IPS-18a (cell line): Measurements from ENCODE around the gene CFAP77.

Experiments
- H3K27ac ChIP-seq: one replicate; pipeline ENCODE4 v1.5.1; 2013; ENCODE audit warnings: low read length
- H3K27me3 ChIP-seq: one replicate; pipeline ENCODE4 v1.6.1; 2013; ENCODE audit warnings: mild to moderate bottlenecking, low read length; ENCODE audit not compliant: control insufficient read depth, insufficient read depth
- H3K36me3 ChIP-seq: one replicate; pipeline ENCODE4 v1.6.1; 2013; ENCODE audit warnings: low read depth, low read length; ENCODE audit not compliant: control insufficient read depth
- H3K4me1 ChIP-seq: one replicate; pipeline ENCODE4 v1.6.1; 2013; ENCODE audit warnings: low read depth, low read length; ENCODE audit not compliant: control insufficient read depth
- H3K4me3 ChIP-seq: one replicate; pipeline ENCODE4 v1.5.1; 2013; ENCODE audit warnings: low read length
- H3K9ac ChIP-seq: one replicate; pipeline ENCODE4 v1.6.1; 2013; ENCODE audit warnings: mild to moderate bottlenecking, low read length, moderate library complexity
- H3K9me3 ChIP-seq: one replicate; pipeline ENCODE4 v1.6.1; 2013; ENCODE audit warnings: low read depth, low read length; ENCODE audit not compliant: control insufficient read depth

CFAP77 gene

DNA sequence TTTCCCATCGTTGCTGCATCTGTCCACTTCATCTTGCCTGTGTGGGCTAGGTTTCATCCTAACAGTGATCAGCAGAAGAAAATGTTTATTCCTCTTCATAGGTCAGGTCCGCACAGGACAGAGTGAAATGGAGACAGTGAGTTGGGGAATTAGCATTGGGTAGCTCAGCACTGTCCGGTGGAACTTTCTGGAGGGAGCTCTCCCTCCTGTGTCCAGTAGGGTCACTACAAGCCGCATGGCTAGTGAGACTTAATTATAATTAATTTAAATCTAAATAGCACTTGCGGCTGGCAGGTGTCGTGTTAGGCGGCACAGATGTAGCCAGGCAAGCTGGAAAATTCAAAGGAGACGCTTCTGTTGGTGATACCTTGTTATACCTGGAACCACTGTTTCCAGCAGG lies 48.4 kb downstream of the CFAP77 start:
- peaks cover 4% of the 10 kb centered on the region for H3K4me1 ChIP-seq
- H3K9me3 ChIP-seq: no peaks in the 10 kb centered on the region
- no peaks in the 10 kb centered on the region for H3K27me3 ChIP-seq
- H3K9ac ChIP-seq: no peak overlapping the region
- H3K4me3 ChIP-seq: no peak overlapping the region
- no peak overlapping the region for H3K27ac ChIP-seq
- no peaks in the 10 kb centered on the region for H3K36me3 ChIP-seq

DNA sequence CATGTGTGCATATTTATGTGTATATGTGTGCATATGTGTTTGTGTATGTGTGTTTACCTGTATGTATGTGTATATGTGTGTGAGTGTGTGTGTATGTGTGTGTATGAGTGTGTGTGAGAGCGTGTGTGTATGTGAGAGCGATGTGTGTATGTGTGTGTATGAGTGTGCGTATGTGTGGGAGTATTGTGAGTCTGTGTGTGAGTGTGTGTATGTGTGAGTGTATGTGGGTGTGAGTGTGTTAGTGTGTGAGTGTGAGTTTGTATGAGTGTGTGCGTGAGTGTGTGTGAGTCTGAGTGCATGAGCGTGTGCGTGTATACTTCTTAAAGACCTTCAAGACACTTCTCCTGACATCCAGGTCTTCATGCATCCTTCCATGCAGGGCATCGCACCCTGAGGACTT lies 49.6 kb downstream of the CFAP77 start:
- no peaks in the 10 kb centered on the region for H3K36me3 ChIP-seq
- no peaks in the 10 kb centered on the region for H3K27me3 ChIP-seq
- no peaks in the 10 kb centered on the region for H3K9me3 ChIP-seq
- H3K4me3 ChIP-seq: no peak overlapping the region
- no peak overlapping the region for H3K9ac ChIP-seq
- H3K4me1 ChIP-seq: peaks cover 4% of the 10 kb centered on the region
- H3K27ac ChIP-seq: no peak overlapping the region

DNA sequence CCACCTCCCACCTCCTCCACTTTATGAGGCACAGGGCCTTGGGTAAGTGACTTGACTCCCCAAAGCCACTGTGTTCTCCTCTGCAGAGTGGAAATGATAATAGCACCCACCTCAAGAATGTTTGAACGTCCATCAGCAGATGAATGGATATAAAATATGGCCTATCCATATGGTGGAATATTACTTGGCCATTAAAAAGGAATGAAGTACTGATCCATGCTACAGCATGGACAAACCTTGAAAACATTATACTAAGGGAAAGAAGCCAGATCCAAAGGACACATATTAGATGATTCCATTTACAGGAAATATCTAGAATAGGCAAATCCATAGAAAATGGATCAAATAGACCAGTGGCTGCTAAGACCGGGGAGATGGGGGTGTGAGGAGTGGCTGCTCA lies 50.2 kb downstream of the CFAP77 start:
- no peaks in the 10 kb centered on the region for H3K36me3 ChIP-seq
- no peak overlapping the region for H3K4me3 ChIP-seq
- H3K27ac ChIP-seq: no peak overlapping the region
- no peak overlapping the region for H3K9ac ChIP-seq
- H3K9me3 ChIP-seq: no peaks in the 10 kb centered on the region
- peaks cover 4% of the 10 kb centered on the region for H3K4me1 ChIP-seq
- no peaks in the 10 kb centered on the region for H3K27me3 ChIP-seq

DNA sequence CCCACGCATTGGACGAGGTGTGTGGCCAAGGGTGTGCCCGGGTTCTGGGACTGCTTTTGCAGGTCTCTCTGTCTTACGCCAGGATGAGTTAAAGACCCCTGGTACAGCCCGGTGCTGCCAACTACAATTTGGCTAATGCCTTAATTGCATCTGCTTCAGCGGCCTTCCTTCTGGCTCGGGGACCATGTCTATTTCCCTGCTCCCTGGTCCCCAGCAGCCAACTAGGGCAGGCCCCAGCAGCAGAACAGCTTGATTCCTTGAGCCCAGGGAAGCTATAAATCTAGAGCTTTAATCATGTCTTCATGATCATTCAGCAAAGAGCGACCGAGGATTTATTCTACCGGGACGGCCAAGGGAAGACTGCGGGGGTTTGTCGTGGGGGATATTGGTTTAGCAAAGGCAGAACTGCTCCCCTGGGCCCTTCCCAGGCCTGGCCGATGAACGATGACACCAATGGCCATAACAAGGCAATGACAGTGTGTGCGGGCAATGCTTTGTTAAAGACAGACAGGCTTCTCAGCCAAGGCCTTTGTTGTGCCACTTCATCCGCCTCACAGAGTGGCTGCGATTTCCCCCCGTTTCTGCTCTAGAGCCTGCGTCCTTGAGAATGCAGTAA lies 51.4 kb downstream of the CFAP77 start:
- H3K36me3 ChIP-seq: no peaks in the 10 kb centered on the region
- H3K27ac ChIP-seq: no peak overlapping the region
- H3K4me1 ChIP-seq: peaks cover 4% of the 10 kb centered on the region
- no peaks in the 10 kb centered on the region for H3K9me3 ChIP-seq
- H3K9ac ChIP-seq: no peak overlapping the region
- no peak overlapping the region for H3K4me3 ChIP-seq
- no peaks in the 10 kb centered on the region for H3K27me3 ChIP-seq

DNA sequence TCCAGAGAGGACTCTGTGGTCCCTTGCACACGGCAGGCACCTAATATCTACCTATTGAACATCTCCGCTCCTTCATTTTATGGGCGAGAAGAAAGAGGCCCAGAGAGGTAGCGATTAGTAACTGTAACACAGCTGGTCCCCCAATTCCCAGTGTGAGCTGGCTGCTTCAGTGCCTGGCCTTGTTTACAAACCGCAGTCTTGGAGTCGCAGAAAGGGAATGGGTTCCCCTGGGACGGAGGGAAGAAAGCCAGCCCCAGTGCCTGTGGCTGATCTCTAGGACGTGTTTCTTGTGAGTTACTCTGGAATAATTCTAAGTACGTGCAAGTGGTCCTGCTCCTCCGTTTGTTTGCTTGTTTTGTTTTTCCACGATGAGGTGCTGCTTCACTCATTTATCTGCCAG lies 52.0 kb downstream of the CFAP77 start:
- no peaks in the 10 kb centered on the region for H3K9me3 ChIP-seq
- H3K27ac ChIP-seq: no peak overlapping the region
- no peak overlapping the region for H3K4me3 ChIP-seq
- peaks cover 4% of the 10 kb centered on the region for H3K4me1 ChIP-seq
- no peaks in the 10 kb centered on the region for H3K36me3 ChIP-seq
- H3K9ac ChIP-seq: no peak overlapping the region
- H3K27me3 ChIP-seq: no peaks in the 10 kb centered on the region

DNA sequence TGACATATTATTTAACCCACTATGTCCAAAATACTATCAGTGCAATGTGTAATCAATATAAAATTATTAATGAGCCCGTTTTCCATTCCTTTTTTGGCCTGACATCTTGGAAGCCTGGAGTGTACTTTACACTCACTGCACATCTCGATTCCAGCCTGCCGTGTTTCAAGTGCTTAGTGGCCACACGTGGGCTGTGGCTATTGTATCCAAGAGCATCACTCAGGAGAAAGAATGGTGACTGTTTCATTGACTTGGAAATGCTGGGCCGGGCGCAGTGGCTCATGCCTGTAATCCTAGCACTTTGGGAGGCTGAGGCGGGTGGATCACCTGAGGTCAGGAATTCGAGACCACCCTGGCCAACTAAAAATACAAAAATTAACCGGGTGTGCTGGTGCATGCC lies 54.5 kb downstream of the CFAP77 start:
- Histone ChIP-seq H3K27ac (no peak overlapping the region), H3K4me3 (no peak overlapping the region), H3K27me3 (no peaks in the 10 kb centered on the region), H3K9me3 (no peaks in the 10 kb centered on the region), H3K36me3 (no peaks in the 10 kb centered on the region), H3K9ac (no peak overlapping the region), H3K4me1 (no peaks in the 10 kb centered on the region)

DNA sequence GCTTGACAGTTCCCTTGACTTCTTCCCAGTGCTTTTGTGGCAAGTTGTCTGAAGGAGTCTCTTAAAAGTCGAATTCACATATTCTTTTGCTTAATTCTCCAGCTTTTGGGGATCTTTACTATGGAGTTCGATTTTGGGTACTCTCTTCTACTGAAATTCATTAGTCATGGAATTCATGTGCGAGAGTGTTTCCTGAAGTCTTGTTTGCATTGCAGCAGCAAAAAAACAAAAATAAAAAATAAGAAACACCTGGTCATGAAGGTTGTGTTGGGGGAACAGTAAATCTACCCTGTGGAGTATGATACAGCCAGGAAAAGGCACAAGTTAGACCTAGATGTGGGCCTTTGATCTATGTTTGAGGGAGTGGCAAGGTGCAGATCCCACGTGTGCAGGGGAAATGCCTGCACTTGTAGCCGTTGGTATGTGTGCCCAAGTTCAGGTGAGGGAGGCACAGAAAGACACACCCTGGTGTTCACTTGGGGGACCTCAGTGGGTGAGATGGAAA lies 55.2 kb downstream of the CFAP77 start:
- no peaks in the 10 kb centered on the region for H3K36me3 ChIP-seq
- no peak overlapping the region for H3K9ac ChIP-seq
- no peak overlapping the region for H3K4me3 ChIP-seq
- H3K27ac ChIP-seq: no peak overlapping the region
- H3K4me1 ChIP-seq: no peaks in the 10 kb centered on the region
- no peaks in the 10 kb centered on the region for H3K27me3 ChIP-seq
- H3K9me3 ChIP-seq: no peaks in the 10 kb centered on the region

DNA sequence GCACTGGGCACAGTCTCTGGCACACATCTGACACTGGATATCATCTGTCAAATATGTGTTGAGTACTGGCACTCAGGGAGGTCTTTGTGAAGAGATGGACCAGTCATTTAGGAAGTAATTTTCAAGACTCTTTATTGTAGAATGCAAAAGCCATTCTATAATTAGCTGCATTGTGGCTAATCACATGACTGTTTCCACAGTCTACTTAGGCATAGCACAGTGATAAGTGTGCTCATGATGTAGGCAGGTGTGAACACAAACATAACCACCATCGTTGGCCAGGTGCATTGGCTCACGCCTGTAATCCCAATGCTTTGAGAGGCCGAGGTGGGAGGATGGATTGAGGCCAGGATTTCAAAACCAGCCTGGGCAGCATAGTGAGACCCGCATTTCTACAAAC lies 62.2 kb downstream of the CFAP77 start:
- Histone ChIP-seq H3K4me3 (no peak overlapping the region), H3K27me3 (no peaks in the 10 kb centered on the region), H3K4me1 (no peaks in the 10 kb centered on the region), H3K27ac (no peak overlapping the region), H3K9ac (no peak overlapping the region), H3K9me3 (no peaks in the 10 kb centered on the region), H3K36me3 (no peaks in the 10 kb centered on the region)

DNA sequence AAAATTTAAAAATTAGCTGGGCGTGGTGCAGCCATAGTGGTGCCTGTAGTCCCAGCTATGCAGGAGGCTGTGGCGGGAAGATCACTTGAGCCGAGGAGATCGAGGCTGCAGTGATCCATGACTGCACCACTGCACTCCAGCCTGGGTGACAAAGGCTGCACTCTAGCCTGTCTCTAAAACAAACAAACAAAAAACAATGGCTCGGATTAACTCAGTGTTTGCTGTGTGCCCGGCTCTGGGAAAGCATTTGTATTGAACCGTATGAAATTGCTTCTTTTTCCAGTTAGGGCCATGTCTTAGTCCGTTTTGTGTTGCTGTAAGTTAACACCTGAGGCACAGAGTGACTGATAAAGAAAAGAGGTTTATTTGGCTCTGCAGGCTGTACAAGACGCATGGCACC lies 62.6 kb downstream of the CFAP77 start:
- Histone ChIP-seq H3K36me3 (no peaks in the 10 kb centered on the region), H3K9me3 (no peaks in the 10 kb centered on the region), H3K4me1 (no peaks in the 10 kb centered on the region), H3K27me3 (no peaks in the 10 kb centered on the region), H3K9ac (no peak overlapping the region), H3K4me3 (no peak overlapping the region), H3K27ac (no peak overlapping the region)

DNA sequence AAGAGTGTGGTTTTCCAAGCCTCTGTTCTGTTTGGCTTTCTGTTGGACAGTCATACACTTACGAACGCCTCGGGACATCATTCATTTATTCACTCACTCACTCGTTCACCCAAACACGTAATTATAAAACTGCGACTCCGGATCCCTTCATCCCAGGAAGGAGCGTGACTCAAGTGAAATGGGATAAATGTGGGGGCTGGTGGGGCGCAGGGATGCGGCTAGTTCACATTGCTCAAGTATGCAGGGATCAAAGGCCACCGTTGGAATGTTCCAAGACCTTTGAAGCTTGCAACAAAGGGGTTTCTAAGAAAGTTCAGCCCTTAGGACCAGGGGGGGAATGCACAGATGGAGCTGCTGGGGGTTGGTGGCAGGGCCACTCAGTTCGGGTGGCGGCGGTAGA lies 64.2 kb downstream of the CFAP77 start:
- Histone ChIP-seq H3K27ac (no peak overlapping the region), H3K27me3 (no peaks in the 10 kb centered on the region), H3K4me3 (no peak overlapping the region), H3K36me3 (no peaks in the 10 kb centered on the region), H3K9me3 (no peaks in the 10 kb centered on the region), H3K4me1 (no peaks in the 10 kb centered on the region), H3K9ac (no peak overlapping the region)

DNA sequence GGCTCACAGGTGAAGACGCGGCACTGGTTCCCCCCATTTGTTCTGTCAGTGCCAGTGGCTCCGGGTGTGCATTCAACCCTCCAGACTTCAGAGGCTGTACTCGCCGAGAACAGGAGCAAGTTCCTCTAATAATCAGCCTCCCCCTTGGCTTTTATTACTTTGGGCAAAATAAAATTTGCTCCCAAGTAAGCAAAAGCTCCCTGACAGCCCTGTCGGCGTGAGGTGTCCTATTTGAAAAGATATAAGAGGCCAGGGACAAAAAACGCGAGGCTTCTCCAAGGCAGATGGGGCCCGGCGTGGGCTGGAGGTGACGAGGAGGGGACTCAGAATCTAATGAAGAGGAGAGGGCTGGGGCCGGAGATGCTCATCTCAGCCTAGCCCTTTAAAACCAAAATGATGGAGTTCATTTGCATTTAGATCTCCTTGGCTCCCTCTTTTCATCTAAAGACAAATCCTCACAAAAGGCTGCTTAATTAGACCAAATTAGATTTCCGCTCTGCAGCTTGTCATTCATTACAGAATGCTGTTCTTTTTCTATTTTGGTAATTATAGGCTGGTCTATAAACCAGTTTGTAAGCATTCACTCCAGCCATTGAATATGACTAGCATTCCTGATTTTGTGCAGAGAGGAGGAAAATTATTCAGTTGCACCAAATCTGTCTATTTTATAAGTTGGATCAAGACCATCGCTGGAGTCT lies 68.5 kb downstream of the CFAP77 start:
- Histone ChIP-seq H3K4me3 (no peak overlapping the region), H3K36me3 (no peaks in the 10 kb centered on the region), H3K9ac (no peak overlapping the region), H3K27ac (no peak overlapping the region), H3K9me3 (no peaks in the 10 kb centered on the region), H3K27me3 (no peaks in the 10 kb centered on the region), H3K4me1 (no peaks in the 10 kb centered on the region)

DNA sequence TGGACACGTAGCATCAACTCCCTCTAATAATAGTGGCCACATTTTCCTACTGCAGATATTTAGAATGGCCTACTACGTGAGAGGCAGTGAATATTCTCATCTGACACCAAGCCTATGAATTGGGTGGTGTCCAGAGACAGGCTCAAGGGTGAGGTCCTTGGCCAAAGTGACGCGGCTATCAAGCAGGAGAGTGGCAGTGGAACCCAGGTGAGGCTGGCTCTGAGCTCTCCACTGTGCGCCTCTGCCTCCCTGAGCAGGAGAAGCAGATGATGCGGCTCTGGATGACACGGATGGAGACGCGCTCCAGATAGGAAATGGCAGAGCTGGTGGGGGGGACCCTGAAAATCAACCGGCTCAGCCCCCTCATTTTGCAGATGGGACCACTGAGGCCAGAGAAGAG lies 69.7 kb downstream of the CFAP77 start:
- no peak overlapping the region for H3K4me3 ChIP-seq
- H3K27me3 ChIP-seq: no peaks in the 10 kb centered on the region
- no peak overlapping the region for H3K27ac ChIP-seq
- H3K4me1 ChIP-seq: peaks cover 2% of the 10 kb centered on the region
- no peaks in the 10 kb centered on the region for H3K36me3 ChIP-seq
- H3K9me3 ChIP-seq: no peaks in the 10 kb centered on the region
- H3K9ac ChIP-seq: no peak overlapping the region
